Right lobe of liver (tissue), 6 donors: ENCODE data around the gene AP1G2. TPM values are rescaled to one million over a fixed set of nuclear protein-coding genes. Genes with fewer than 3 reads are reported as not detected.

Experiments
- ATAC-seq, 4 donors: fragments of 200-7000 bp; cut with Tn5 transposase; one replicate each; pipeline ENCODE4 v1.9.1; 2020; ENCODE audit warnings: mild to moderate bottlenecking in 4 of 4, moderate library complexity in 4 of 4
- DNase-seq, 3 donors: peaks; one replicate each; pipeline ENCODE4 v3.0.0-alpha.2; 2020
- H3K27ac ChIP-seq, 3 donors: fragments of 200-600 bp; one replicate each; pipeline ENCODE4 v1.8.0; 2022
- H3K27me3 ChIP-seq, 2 donors: fragments of 200-600 bp; one replicate each; pipeline ENCODE4 v1.8.0; 2022
- H3K36me3 ChIP-seq, 4 donors: fragments of 200-600 bp; sonication (generic) in 1 of 4; one replicate each; pipeline versions ENCODE4 v1.5.1 to v1.8.0; 2017 to 2022; ENCODE audit warnings: control low read depth in 1 of 4
- H3K4me1 ChIP-seq, 4 donors: fragments of 200-600 bp; sonication (generic) in 1 of 4; one replicate each; pipeline versions ENCODE4 v1.5.1 to v1.8.0; 2017 to 2022; ENCODE audit warnings: control low read depth in 1 of 4
- H3K4me3 ChIP-seq, 3 donors: fragments of 200-600 bp; one replicate each; pipeline ENCODE4 v1.8.0; 2022
- H3K9me3 ChIP-seq, 4 donors: fragments of 200-600 bp; sonication (generic) in 1 of 4; one replicate each; pipeline versions ENCODE4 v1.5.1 to v1.8.0; 2017 to 2022; ENCODE audit warnings: control low read depth in 1 of 4
- POLR2A ChIP-seq: fragments of 450-650 bp; IDR thresholded peaks from one replicate; pipeline ENCODE4 v1.6.1; 2017; ENCODE audit warnings: antibody characterized with exemption, mild to moderate bottlenecking
- WGBS: methylation state at CpG from one replicate; pipeline ENCODE4 v1.1.6; 2018; ENCODE audit warnings: low coverage, low lambda C conversion rate; ENCODE audit not compliant: insufficient coverage; ENCODE audit errors: missing lambda C conversion rate; 5-methylcytosine and 5-hydroxymethylcytosine counted together
- intact Hi-C, 2 donors: fragments of 100-400 bp; cut with DNase I; formaldehyde crosslinking; loops; one replicate each; pipeline versions ENCODE4 v1.11.2 to v1.14.1; 2022
- total RNA-seq, 6 experiments: library from RNA; depleted of rRNA in 2 of 6; stranded (reverse); fragments of >200 nt in 2 of 6; fragmentation: NEBNext Ultra II Directional in 3 of 6; extraction: Animal tissue kit (Norgen Biotek cat#: 25700) in 3 of 6; gene quantifications; one replicate each; pipeline versions ENCODE4 v1.1.0 to v1.2.4, GENCODE V29; 2016 to 2023
- TF ChIP-seq, protein P1 (sequence below), 4 donors: fragments of 200-600 bp in 3 of 4; fragments of 450-650 bp in 1 of 4; IDR thresholded peaks; one replicate each; pipeline versions ENCODE4 v1.5.1 to v1.8.0; 2016 to 2022; ENCODE audit warnings: antibody characterized with exemption in 4 of 4, mild to moderate bottlenecking in 2 of 4
- donor health status: DM: no; HTN: yes; CAD: no.
- donor health status: DM: no; HTN: no; CAD: no.
- donor health status: DM: no; HTN: no; CAD: no.
- donor health status: DM: no; HTN: yes; CAD: no.
- donor health status: DM: no; HTN: yes; CAD: no.

AP1G2 gene
- total RNA-seq, 6 experiments from 2014 or later, result 13.6 to 25.9 (median 23.0) TPM

DNA sequence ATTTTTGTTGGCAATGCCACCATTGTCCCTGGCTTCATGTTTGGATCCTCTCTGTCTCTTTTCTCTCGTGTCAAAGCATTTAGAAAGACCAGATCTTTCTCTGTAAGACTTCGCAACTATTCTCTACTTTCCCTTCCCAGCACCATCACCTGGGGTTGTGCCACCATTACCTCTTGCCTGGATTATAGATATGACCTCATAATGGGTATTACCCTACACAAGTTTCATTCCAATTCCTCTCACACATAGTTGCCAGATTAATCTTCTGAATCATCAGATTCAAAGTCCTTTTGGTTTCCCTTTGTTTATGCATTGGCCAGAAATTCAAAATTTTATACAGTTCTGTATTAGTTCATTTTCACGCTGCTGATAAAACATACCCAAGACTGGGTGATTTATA, 41.4 kb upstream of the AP1G2 start:
- H3K9me3 ChIP-seq, result no peaks in the 10 kb centered on the region
- ATAC-seq, result peak in 1 of 4 donors; percentile 40
- no peaks in the 10 kb centered on the region for H3K36me3 ChIP-seq
- intact Hi-C loops, result no loop called here
- H3K27ac ChIP-seq, result peak overlapping the region in 2 of 3 donors; percentile 68 to 97
- peaks cover 0 to 59% (median 27%) of the 10 kb centered on the region in 4 donors for H3K4me1 ChIP-seq
- H3K4me3 ChIP-seq, result no peak overlapping the region
- no peaks in the 10 kb centered on the region for H3K27me3 ChIP-seq
- DNase-seq, result no peak
- TF ChIP-seq, protein P1, sequence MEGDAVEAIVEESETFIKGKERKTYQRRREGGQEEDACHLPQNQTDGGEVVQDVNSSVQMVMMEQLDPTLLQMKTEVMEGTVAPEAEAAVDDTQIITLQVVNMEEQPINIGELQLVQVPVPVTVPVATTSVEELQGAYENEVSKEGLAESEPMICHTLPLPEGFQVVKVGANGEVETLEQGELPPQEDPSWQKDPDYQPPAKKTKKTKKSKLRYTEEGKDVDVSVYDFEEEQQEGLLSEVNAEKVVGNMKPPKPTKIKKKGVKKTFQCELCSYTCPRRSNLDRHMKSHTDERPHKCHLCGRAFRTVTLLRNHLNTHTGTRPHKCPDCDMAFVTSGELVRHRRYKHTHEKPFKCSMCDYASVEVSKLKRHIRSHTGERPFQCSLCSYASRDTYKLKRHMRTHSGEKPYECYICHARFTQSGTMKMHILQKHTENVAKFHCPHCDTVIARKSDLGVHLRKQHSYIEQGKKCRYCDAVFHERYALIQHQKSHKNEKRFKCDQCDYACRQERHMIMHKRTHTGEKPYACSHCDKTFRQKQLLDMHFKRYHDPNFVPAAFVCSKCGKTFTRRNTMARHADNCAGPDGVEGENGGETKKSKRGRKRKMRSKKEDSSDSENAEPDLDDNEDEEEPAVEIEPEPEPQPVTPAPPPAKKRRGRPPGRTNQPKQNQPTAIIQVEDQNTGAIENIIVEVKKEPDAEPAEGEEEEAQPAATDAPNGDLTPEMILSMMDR (IDR thresholded peaks at IDR 0.05), result no peak
- no peak for TF ChIP-seq POLR2A
- 81% methylated on average over 3 of the region's 3 CpGs for WGBS

DNA sequence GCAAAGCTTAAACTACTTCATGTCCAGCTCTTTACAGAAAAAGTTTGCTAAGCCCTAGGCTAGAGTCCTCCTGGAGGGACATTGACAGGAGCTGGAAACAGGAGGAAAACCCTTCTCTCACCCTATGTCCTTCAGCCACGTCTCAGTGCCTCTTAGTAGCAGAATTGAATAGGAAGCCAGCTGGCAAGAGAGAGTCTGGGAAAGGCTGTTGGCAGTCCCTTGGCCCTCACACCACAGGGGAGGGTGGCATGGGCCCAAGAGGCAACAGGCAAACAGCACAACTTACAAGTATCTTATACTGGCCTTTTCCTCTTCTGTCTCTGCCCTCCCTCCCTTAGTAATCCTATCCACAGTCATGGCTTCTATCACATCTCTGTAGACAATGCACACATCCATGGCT, 40.9 kb upstream of the AP1G2 start:
- intact Hi-C loops, result no loop called here
- H3K27me3 ChIP-seq, result no peaks in the 10 kb centered on the region
- peaks cover 0 to 55% (median 27%) of the 10 kb centered on the region in 4 donors for H3K4me1 ChIP-seq
- no peaks in the 10 kb centered on the region for H3K36me3 ChIP-seq
- H3K4me3 ChIP-seq, result no peak overlapping the region
- peak overlapping the region in 2 of 3 donors; percentile 68 to 97 for H3K27ac ChIP-seq
- ATAC-seq (peak; percentile 13 to 68 (median 54)), DNase-seq (peak; percentile 38 to 90 (median 89))
- no peak for TF ChIP-seq POLR2A
- TF ChIP-seq, protein P1 (IDR thresholded peaks at IDR 0.05), result no peak
- no peaks in the 10 kb centered on the region for H3K9me3 ChIP-seq
- WGBS, result 20% methylated on average over 1 of the region's 1 CpG

DNA sequence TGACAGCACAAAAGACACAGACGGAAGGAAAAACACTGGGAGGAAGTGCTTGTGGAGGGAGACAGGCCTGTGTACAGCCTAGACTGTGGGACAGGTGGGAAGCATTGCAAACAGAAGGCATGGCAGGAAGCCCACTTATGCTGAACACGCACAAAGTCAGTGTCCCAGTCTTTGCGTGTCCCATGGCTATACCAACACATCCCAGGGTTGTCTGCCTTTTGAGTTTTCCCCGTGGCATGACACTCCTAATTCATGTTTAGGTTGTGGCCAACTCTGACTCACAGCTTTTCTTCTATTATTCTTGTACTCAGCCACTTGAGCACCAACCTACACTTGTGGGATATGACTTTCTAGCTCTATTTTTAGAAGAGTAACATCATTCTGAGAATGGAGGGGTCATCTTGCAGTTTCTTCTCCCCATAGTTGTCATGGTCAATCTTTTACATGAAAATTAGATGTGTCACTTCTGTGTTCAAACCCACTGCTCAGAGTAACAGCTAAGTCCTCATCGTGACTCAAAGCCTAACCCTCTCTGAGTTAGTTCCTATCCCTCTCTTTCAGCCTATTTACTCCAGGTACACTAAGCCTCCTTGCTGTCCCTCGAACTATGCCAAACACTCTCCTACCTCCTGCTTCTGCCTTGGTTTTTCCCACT, 38.5 kb upstream of the AP1G2 start:
- no peaks in the 10 kb centered on the region for H3K36me3 ChIP-seq
- no peak for ATAC-seq
- H3K9me3 ChIP-seq, result no peaks in the 10 kb centered on the region
- intact Hi-C loops, result no loop called here
- H3K27ac ChIP-seq, result no peak overlapping the region
- no peaks in the 10 kb centered on the region for H3K27me3 ChIP-seq
- DNase-seq, result no peak
- WGBS, result 76% methylated on average over 6 of the region's 6 CpGs
- H3K4me3 ChIP-seq, result no peak overlapping the region
- H3K4me1 ChIP-seq, result peaks cover 0 to 34% (median 16%) of the 10 kb centered on the region in 4 donors
- TF ChIP-seq, protein P1 (IDR thresholded peaks at IDR 0.05), result no peak
- no peak for TF ChIP-seq POLR2A

DNA sequence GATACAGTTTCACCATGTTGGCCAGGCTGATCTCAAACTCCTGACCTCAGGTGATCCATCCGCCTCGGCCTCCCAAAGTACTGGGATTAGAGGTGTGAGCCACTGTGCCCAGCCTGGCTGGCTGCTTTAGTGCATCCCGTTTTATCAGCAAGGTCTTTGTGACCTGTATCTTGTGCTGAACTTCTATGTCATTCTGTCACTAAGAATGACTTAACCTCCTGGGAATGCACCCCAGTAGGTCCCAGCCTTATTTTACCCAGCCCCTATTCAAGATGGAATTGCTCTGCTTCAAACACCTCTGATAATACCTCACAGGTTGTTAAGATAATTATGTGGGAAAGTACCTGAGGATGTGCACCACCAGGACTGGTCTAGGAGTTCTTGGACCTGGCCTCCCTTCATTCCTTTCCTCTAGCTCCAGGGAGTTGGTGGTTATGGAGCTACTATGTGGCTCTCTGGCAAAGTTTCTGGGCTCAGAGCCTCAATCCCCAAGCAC, 37.1 kb upstream of the AP1G2 start:
- H3K4me3 ChIP-seq, result no peak overlapping the region
- DNase-seq (no peak), ATAC-seq (no peak)
- H3K27ac ChIP-seq, result no peak overlapping the region
- TF ChIP-seq POLR2A, result no peak
- TF ChIP-seq, protein P1 (IDR thresholded peaks at IDR 0.05), result no peak
- H3K9me3 ChIP-seq, result no peaks in the 10 kb centered on the region
- no peaks in the 10 kb centered on the region for H3K27me3 ChIP-seq
- peaks cover 0 to 20% (median 10%) of the 10 kb centered on the region in 4 donors for H3K4me1 ChIP-seq
- intact Hi-C loops, result no loop called here
- H3K36me3 ChIP-seq, result no peaks in the 10 kb centered on the region
- WGBS, result no CpG with 5 or more reads among the region's 3 CpGs
